HepG2 (cell line): ENCODE results near the gene HOXB4. TPM values are rescaled to one million over a fixed set of nuclear protein-coding genes. Genes with fewer than 3 reads are reported as not detected.

ENCODE experiments used
- IKZF4 ChIP-seq: sonication (generic); formaldehyde crosslinking; IDR thresholded peaks from 2 replicates; pipeline ENCODE4 v1.5.1; 2020; ENCODE audit warnings: borderline replicate concordance, mild to moderate bottlenecking, low read depth, missing genetic modification reagents; ENCODE audit errors: not compliant biosample characterization
- REL ChIP-seq: sonication (generic); formaldehyde crosslinking; conservative IDR thresholded peaks from 2 replicates; pipeline ENCODE4 v1.8.0; 2022; ENCODE audit warnings: mild to moderate bottlenecking, missing genetic modification reagents, moderate library complexity
- SALL1 ChIP-seq: sonication (generic); formaldehyde crosslinking; IDR thresholded peaks from 2 replicates; pipeline ENCODE4 v1.8.0; 2022; ENCODE audit warnings: mild to moderate bottlenecking, missing genetic modification reagents
- SP2 ChIP-seq: sonication (generic); formaldehyde crosslinking; IDR thresholded peaks from 2 replicates; pipeline ENCODE4 v1.5.1; 2020; ENCODE audit warnings: mild to moderate bottlenecking, missing genetic modification reagents
- ZNF18 ChIP-seq: sonication (generic); formaldehyde crosslinking; IDR thresholded peaks from 2 replicates; pipeline ENCODE4 v1.8.0; 2022; ENCODE audit warnings: mild to moderate bottlenecking, missing genetic modification reagents; ENCODE audit not compliant: insufficient replicate concordance
- ZNF720 ChIP-seq: sonication (generic); formaldehyde crosslinking; IDR thresholded peaks from 2 replicates; pipeline ENCODE4 v1.4.0; 2020; ENCODE audit warnings: missing genetic modification reagents
- ZNF790 ChIP-seq: sonication (generic); formaldehyde crosslinking; IDR thresholded peaks from 2 replicates; pipeline ENCODE4 v1.8.0; 2022; ENCODE audit warnings: missing genetic modification reagents, mild to moderate bottlenecking, borderline replicate concordance
- polyA plus RNA-seq, 8 experiments: library from polyadenylated mRNA; depleted of rRNA in 3 of 8; stranded (reverse) in 7 of 8; unstranded in 1 of 8; fragments of >200 nt; fragmentation: Illumina TruSeq in 4 of 8; extraction: Trizol in 4 of 8; gene quantifications; 2 replicates each; pipeline versions ENCODE4 v1.2.1 to v1.2.3, GENCODE V29; 2011 to 2016; ENCODE audit warnings: low read depth in 4 of 8, missing spikeins in 1 of 8, mixed read lengths in 1 of 8; ENCODE audit not compliant: insufficient read depth in 1 of 8
- total RNA-seq, 5 experiments: library from RNA; depleted of rRNA; stranded (reverse); fragments of >200 nt; fragmentation: Illumina TruSeq; extraction: Trizol; gene quantifications; 2 replicates each; pipeline ENCODE4 v1.2.3, GENCODE V29; 2016; ENCODE audit warnings: low read depth in 1 of 5
- TF ChIP-seq, protein P1 (sequence below): sonication (generic); formaldehyde crosslinking; IDR thresholded peaks from 2 replicates; pipeline ENCODE4 v1.5.1; 2020; ENCODE audit warnings: missing genetic modification reagents, mild to moderate bottlenecking, borderline replicate concordance
- TF ChIP-seq, protein P2 (sequence below): IDR thresholded peaks from 2 replicates; pipeline ENCODE4 v1.6.1; 2016; ENCODE audit warnings: low read depth
- TF ChIP-seq, protein P3 (sequence below): sonication (generic); formaldehyde crosslinking; IDR thresholded peaks from 2 replicates; pipeline ENCODE4 v1.5.0; 2020; ENCODE audit warnings: mild to moderate bottlenecking, missing genetic modification reagents

HOXB4 gene
- total and polyA plus RNA-seq, 2 of the 13 experiments (the other 11 are each of a cell fraction or from before 2014, with no cell fraction given): not detected

GRCh38 chr17:48549914-48550501, 28.1 kb downstream of the HOXB4 start (continued):
- TF ChIP-seq ZNF790 (CRISPR knock-in tag) (no peak), SP2 (CRISPR knock-in tag) (no peak), REL (CRISPR knock-in tag) (no peak), ZNF18 (CRISPR knock-in tag) (no peak), SALL1 (CRISPR knock-in tag) (no peak), IKZF4 (no peak), ZNF720 (CRISPR knock-in tag) (no peak)
- TF ChIP-seq, protein P1, sequence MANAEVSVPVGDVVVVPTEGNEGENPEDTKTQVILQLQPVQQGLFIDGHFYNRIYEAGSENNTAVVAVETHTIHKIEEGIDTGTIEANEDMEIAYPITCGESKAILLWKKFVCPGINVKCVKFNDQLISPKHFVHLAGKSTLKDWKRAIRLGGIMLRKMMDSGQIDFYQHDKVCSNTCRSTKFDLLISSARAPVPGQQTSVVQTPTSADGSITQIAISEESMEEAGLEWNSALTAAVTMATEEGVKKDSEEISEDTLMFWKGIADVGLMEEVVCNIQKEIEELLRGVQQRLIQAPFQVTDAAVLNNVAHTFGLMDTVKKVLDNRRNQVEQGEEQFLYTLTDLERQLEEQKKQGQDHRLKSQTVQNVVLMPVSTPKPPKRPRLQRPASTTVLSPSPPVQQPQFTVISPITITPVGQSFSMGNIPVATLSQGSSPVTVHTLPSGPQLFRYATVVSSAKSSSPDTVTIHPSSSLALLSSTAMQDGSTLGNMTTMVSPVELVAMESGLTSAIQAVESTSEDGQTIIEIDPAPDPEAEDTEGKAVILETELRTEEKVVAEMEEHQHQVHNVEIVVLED: no peak
- TF ChIP-seq, protein P2, sequence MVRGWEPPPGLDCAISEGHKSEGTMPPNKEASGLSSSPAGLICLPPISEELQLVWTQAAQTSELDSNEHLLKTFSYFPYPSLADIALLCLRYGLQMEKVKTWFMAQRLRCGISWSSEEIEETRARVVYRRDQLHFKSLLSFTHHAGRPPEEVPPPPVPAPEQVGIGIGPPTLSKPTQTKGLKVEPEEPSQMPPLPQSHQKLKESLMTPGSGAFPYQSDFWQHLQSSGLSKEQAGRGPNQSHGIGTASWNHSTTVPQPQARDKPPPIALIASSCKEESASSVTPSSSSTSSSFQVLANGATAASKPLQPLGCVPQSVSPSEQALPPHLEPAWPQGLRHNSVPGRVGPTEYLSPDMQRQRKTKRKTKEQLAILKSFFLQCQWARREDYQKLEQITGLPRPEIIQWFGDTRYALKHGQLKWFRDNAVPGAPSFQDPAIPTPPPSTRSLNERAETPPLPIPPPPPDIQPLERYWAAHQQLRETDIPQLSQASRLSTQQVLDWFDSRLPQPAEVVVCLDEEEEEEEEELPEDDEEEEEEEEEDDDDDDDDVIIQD: no peak
- TF ChIP-seq, protein P3, sequence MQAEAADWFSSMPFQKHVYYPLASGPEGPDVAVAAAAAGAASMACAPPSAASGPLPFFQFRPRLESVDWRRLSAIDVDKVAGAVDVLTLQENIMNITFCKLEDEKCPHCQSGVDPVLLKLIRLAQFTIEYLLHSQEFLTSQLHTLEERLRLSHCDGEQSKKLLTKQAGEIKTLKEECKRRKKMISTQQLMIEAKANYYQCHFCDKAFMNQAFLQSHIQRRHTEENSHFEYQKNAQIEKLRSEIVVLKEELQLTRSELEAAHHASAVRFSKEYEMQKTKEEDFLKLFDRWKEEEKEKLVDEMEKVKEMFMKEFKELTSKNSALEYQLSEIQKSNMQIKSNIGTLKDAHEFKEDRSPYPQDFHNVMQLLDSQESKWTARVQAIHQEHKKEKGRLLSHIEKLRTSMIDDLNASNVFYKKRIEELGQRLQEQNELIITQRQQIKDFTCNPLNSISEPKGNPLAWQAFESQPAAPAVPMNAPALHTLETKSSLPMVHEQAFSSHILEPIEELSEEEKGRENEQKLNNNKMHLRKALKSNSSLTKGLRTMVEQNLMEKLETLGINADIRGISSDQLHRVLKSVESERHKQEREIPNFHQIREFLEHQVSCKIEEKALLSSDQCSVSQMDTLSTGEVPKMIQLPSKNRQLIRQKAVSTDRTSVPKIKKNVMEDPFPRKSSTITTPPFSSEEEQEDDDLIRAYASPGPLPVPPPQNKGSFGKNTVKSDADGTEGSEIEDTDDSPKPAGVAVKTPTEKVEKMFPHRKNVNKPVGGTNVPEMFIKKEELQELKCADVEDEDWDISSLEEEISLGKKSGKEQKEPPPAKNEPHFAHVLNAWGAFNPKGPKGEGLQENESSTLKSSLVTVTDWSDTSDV: no peak
